GM19193 (cell line): ENCODE results near the gene SNX33.

Experiments
- POLR2A ChIP-seq: IDR thresholded peaks from 4 replicates; pipeline ENCODE4 v1.6.1; 2011; ENCODE audit not compliant: insufficient read depth, insufficient read length; ENCODE audit errors: extremely low read depth

The SNX33 gene

DNA sequence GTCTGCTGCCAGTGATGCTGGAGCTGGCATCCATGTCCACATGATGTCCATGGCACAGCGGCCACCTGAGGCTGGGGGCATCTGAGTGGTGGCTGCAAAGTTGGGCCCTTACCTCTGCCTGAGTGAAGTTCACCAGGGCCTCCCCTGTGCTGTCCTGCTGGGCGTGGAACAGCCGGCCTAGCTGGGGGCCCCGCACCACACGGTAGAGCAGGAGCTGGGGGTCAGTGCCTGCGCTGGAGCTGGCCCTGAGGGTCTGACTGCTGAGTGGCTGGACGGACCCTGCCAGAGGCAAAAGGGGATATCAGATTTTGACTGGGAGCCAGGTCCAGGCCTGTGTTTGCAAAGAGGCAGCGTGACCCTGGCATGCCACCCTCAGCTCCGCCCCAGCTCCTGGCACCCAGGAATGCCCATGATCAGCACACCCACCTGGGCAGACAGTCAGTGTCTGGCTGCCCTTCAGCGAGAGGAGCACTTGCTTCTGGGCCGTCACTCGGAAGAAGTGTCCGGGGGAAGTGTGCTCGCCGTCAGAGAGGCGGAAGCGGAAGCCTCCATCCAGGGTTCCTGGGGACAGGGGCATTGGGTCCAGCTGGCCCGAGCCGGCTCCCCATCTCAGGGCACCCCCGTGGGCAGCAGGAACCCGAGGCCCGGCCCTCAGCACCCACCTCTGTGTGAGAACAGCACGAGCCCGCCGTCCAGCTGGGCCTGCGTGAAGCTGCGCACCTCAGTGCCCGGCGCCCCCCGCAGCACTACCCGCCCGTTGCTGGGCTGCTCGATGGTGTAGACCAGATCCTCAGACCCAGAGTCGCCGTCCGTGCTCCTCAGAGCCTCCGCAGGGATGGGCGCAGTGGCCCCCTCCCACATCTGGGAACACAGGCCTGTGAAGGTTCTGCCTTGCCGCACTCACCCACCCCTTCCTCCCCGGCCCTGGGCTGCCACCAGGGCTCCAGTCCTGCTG is 34.7 kb downstream of the SNX33 start:
- TF ChIP-seq POLR2A: no peak

DNA sequence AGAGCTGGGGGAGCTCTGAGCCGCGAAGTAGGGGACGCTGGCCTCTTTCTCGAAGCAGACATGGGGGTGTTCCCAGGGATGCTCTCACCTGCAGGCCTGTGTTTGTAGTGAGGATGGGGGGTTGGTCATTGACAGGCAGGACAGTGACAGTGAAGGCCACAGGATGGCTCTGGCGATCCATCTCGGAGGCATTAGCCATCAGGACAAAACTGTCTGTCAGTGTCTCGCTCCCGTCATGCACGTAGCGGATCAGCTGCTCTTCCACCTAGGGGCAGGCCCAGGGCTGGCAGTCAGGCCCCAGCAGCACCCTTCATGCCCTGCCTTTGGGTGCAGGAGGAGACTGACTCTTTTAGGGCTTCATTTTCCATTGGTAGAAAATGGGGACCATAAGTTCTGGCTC is 36.9 kb downstream of the SNX33 start:
- TF ChIP-seq POLR2A: no peak

DNA sequence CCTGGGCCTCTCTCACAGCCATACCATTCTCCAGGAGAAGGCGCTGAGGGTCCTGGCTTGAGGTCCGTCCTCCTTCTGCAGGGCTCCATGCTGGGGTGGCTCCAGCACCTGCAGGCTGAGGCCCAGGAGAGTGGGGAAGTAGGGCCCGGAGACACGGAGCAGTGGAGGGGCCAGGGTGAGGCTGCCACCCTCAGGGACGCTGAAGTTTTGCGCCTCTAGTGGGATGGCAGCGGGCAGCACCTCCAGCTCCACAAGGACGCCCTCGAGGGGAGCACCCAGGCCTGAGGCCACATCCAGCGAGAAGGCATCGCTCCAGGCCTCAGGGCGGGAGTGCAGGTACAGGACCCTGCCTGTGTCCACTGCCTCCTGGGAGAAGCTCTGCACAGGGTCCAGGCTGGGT is 37.5 kb downstream of the SNX33 start:
- no peak for TF ChIP-seq POLR2A

DNA sequence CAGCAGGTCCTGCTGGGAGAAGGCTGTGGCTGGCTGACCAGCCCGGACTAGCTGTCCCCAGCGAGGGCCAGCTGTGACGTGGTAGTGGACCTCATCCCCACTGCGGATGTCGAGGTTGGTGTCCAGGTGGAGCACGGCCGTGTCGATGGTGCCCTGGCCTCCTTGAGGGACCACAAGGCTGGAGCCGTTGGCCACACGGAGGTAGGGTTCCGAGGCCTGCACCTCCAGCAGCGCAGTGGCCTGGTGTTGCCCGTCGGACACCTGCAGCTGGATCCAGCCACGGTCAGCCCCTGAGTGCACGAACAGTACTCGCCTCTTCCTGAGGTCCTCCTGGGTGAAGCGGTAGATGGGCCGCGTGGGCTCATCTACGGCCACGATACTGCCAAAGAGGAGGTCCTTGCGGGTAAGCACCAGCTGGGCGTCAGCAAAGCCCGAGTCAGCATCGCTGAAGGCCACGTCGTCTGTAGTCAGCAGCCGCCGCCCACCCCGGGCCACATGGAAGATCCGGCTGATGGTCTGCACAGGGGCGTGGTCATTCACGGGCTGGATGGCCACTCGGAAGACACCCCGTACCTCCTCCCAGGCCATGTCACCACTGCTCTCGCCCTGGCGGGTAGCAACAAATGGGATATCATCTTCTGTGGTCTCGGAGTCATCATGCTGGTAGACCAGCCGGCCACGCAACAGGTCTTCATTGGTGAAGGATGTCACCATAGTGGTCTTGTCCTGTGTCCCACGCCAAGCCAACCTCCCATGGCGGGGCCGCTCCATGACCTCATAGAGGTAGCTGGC is 40.0 kb downstream of the SNX33 start:
- TF ChIP-seq POLR2A: no peak

DNA sequence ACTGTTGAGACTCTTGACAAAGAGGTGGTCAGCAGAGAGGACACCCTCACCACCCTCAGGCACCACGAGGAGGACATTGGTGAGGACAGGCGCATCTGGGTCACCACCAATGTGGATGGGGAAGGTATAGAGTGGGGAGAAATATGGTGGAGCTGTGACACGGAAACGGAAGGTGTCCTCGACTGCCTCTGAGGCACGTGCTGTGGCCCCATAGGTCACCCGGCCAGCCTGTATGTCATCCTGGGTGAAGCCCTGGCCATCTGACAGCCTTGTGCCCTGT is 40.5 kb downstream of the SNX33 start:
- no peak for TF ChIP-seq POLR2A

DNA sequence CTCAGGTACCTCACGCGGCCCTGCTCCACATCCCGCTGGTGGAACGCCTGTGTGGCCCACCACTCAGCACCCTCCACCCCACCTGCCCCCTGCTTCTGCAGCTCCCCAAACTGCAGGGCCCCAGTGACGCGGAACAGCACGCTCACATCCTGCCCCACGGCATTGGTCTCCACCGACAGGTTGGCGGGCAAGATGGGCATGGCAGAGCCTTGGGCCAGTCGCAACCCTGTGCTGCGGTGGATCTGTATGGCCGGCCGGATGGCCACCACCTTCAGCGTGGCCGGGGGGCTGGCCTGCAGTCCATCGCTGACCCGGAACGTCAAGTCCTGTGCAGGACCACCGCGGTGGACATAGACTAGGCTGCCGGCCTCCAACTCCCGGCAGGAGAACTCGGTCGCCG is 41.1 kb downstream of the SNX33 start:
- TF ChIP-seq POLR2A: no peak

DNA sequence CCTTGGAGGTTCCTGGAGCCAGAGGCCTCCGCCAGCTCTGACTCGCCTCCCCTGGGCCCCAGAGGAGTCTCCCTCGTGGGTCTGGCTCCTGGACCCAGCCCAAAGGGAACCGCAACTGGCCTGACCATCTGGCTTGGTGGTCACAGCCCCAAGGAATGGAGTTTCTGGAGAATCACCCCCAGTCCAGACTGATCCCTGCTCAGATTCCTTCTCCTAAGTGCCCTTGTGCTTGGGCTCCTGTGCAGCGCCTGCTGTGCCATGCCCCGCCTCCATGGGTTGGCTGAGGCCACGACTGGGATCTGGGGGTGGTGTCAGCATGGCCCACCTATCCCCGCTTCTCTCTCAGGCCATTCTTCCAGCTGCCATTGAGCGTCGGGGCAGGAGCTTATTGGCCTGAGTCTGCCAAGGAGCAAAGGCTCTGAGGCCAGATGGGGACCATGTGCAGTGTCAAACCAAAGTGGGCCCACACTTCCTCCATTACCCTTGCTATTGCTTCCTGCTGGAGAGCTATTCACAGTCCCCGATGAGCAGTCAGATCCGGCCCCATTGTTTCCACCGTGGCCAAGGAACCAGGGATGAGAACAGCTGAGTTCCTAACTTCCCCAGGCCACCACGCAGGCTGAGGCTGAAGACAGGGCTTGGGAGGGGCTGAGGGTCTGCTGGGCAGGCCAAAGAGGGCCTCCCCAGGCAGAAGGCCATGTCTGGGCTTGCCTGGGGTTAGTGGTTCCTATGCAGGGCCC is 46.0 kb downstream of the SNX33 start:
- TF ChIP-seq POLR2A: no peak

DNA sequence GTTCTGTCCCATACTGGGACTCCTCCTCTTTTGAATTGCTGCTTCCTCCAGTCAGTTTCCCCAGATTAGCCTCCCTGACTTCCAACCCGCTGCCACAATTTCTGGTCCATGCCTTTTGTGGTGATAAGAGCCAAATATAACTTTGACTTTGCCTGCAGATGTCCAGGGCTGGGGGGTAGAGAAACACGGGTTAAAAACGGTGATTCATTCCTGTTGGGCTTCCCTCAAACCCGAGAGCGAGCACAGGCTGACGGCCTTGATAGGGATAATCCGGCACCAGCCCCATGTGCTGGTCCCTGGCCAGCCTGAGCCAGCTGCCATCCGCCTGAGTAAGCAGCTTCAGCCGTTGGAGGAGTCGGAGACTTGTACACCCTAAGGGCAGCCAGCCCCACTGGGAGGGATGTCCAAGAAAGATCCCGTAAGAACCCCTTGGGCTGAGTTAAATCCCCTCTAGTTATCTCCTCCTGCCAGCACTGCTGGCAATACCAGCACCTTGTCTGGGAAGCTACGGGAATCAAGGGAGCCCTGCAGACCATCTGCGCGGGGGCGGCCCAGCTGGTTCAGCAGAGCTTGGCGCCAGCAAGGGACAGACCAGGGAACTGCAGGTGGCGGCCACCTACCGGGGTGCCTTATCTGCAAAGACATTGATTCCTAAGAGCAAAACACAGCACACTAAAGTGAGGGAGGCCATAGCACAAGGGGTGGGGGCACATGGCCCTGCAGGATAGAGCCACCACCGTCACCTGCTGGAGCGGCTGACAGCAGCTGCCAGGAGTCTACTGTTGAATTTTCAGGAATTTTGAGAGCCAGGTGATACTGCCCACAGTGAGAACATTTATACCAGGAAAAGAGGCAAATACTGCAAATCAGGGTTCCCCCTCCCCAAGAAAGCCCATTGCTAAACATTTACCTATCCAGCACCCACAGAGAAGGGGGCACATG is 46.8 kb downstream of the SNX33 start:
- no peak for TF ChIP-seq POLR2A

DNA sequence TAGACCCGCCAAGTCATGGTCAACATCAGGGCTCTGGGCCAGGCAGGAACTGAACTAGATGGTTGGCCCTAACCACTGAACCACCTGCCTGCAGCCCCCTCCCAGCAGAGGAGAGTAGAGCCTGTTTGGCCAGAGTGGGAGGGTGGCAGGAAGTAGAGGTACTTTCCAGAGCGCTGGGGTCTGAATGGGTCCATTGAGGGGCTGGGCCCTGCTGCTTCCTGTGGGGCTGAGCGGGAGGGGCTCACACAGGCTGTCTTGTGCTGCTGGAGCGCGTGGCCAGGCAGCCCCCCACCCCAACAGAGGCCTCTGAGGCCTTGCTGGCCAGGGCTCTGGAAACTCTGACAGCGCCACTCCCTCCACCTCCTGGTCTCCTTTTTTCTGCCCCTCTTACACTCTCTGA is 47.5 kb downstream of the SNX33 start:
- no peak for TF ChIP-seq POLR2A

DNA sequence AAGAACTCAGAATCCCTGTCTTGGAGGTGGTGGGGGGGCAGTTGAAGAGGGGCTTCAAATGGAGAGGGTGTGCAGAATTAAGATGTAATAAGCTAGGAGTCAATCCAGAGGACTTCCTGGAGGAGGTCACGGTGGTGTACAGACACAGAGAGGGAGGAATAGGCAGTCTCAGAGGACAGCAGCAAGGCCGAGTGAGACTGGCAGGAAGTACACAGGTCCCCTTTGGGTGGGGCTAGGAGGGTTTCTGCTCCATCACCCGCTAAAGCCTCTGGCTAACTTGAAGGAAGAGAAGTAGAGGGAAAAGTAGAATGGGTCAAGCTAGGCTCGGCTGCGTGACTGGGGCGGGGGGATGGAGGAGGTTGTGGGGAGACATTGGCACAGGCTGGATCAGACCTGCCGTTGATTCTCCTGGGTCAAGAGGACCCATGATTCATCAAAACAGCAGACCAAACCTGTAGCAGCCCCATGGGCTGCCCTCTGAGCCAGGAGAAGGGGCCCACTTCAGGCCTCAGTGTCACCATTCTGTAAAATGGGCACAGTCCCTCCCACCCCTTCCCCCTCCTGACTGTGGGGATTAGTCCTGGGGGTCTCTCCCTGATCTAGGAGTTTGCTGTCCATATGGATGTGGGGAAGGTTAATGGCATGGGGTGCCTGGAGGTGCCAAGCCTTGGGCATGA is 48.1 kb downstream of the SNX33 start:
- no peak for TF ChIP-seq POLR2A

DNA sequence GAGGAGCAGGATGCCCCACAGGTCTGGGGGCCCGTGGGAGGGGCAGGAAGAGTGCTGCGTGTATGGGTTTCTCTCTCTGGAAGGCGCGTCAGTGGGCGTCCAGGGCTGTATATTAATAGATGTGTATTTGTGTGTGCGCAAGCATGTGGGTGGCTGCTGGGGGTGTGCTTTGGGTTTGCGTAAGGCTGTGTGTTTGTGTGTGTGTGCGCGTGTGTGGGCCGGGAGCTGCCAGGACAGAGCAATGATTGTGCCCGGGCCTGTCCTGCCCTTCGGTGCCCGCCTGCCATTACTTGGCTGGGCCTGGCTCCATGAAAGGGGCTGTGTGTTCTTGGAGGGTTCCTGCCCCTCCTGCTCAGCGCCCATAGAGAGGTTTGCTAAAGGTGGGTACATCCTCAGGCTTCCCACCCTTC is 48.6 kb downstream of the SNX33 start:
- TF ChIP-seq POLR2A: no peak

DNA sequence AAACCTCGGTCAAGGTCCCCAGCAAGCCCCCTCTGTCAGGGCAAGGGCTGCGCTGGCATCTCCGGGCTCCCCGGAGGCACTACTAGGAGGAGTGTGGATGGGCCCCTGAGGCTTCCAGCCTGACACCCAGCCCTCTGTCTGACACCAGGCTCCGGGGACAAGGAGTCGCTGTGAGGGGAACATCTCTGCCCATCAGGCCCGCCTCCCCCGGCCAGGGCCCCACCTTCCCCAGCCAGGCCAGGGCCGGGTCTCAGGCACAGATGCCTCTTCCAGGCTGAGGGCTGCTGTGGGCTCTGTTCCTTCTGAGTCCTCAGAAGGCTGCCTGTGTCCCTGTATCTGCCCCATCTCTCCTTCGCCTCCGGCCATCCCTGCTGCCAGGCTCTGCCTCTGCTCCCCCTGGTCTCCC is 49.1 kb downstream of the SNX33 start:
- no peak for TF ChIP-seq POLR2A

DNA sequence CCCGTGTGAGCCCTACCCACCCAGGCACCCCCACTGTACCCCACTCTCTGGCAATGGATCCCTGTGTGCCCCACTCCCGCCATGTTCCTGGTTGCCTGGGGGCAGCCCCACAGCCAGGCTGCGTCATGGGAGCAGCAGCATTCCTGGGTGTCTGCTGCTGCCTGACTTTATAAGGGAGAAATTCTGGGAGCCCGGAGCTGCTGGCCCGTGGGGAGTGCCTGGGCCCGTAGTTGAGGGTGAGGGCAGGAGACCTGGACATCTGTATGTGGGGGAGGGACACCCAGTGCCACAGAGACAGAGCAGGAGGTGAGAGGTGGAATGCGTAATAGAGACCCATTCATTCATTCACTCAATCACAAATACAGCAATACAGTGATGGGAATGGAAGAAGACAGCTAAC is 49.8 kb downstream of the SNX33 start:
- no peak for TF ChIP-seq POLR2A

DNA sequence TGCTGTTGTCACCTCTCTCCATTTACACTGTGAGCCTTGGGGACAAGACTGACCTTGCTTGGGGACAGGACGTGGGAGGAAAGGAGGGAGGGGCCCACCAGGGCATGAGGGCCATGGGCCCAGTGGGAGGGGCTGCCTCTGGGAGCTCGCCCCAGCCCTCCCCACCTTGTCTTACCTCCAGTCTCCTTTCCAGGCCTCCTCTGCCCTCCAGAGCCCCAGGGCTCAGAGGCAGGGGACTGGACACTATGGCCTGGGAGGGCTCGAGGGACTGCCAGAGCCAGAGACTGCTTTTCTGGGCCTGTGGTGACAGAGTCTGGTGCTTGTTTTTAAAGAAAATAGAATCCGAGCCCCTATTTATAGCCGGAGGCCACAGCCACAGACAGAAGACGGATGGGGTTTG is 54.7 kb downstream of the SNX33 start:
- no peak for TF ChIP-seq POLR2A
